GM12878 (cell line): Measurements from ENCODE around the gene B4GALNT4. TPM values are rescaled to one million over a fixed set of nuclear protein-coding genes. Genes with fewer than 3 reads are reported as not detected.

Experiments
- ATAC-seq: fragments of 200-7000 bp; cut with Tn5 transposase; 3 replicates; pipeline ENCODE4 v1.9.1; 2020; ENCODE audit warnings: mild to moderate bottlenecking, moderate library complexity
- BruUV-seq: library from RNA; stranded (reverse); fragments of 400-500 nt; replicated peaks from 2 replicates; lab custom pipeline; 2021; lab: Mats Ljungman, UMichigan
- CTCF ChIA-PET: fragments of 300-600 bp; sonication (Branson Sonifier 250); formaldehyde crosslinking; extraction: SDS; loops from one replicate; lab custom pipeline; 2021; ENCODE audit warnings: inconsistent platforms; lab: Yijun Ruan, JAX
- POLR2A ChIA-PET: fragments of 350-600 bp; formaldehyde crosslinking; extraction: SDS; loops from one replicate; lab custom pipeline; 2021; ENCODE audit warnings: inconsistent platforms; lab: Charles Lee
- RAD21 ChIA-PET: fragments of 300-600 bp; sonication (Branson Sonifier 250); formaldehyde crosslinking; loops from one replicate; lab custom pipeline; 2023; ENCODE audit warnings: antibody characterized with exemption; ENCODE audit not compliant: unreplicated experiment; lab: Charles Lee
- SMC1A ChIA-PET: fragments of 300-600 bp; sonication (Branson Sonifier 250); formaldehyde crosslinking; loops from one replicate; lab custom pipeline; 2023; ENCODE audit not compliant: unreplicated experiment, uncharacterized antibody; lab: Charles Lee
- DNase-seq: peaks from one replicate; pipeline ENCODE4 v3.0.0-alpha.2; 2011; ENCODE audit warnings: low read depth, low spot score
- FAIRE-seq: peaks from 3 replicates; lab custom pipeline; 2011; peaks lifted over from hg19 to GRCh38; lab: Jason Lieb, UNC
- H2AFZ ChIP-seq: 2 replicates; pipeline ENCODE4 v1.6.0; 2011; ENCODE audit warnings: low read depth, low read length, control low read depth; ENCODE audit not compliant: control insufficient read depth
- H3K27ac ChIP-seq: 2 replicates; pipeline ENCODE4 v1.5.1; 2011; ENCODE audit warnings: control low read depth; ENCODE audit not compliant: control insufficient read depth, insufficient read depth
- H3K27me3 ChIP-seq, 2 experiments: replicated peaks in 1 of 2; 2 replicates each; pipeline versions ENCODE4 v1.6.0 to v1.6.1; 2011; ENCODE audit warnings: low read length in 1 of 2; ENCODE audit not compliant: control insufficient read depth in 2 of 2, insufficient read depth in 2 of 2
- H3K36me3 ChIP-seq, 2 experiments: 2 replicates each; pipeline ENCODE4 v1.5.1; 2011; ENCODE audit warnings: low read length in 1 of 2; ENCODE audit not compliant: control insufficient read depth in 2 of 2, insufficient read depth in 2 of 2
- H3K4me1 ChIP-seq: 2 replicates; pipeline ENCODE4 v1.6.1; 2011; ENCODE audit warnings: mild to moderate bottlenecking, low read length, moderate library complexity, mixed read lengths; ENCODE audit not compliant: control insufficient read depth, insufficient read depth
- H3K4me2 ChIP-seq: 2 replicates; pipeline ENCODE4 v1.6.0; 2011; ENCODE audit warnings: control low read depth; ENCODE audit not compliant: control insufficient read depth, insufficient read depth
- H3K4me3 ChIP-seq: fragments of 200-600 bp; sonication (generic); 2 replicates; pipeline ENCODE4 v1.5.1; 2016
- H3K79me2 ChIP-seq: 2 replicates; pipeline ENCODE4 v1.6.0; 2011; ENCODE audit warnings: low read length; ENCODE audit not compliant: control insufficient read depth, insufficient read depth
- H3K9ac ChIP-seq: 2 replicates; pipeline ENCODE4 v1.8.0; 2011; ENCODE audit warnings: low read length, control low read depth, mixed read lengths; ENCODE audit not compliant: control insufficient read depth, insufficient read depth
- H3K9me3 ChIP-seq: replicated peaks from 3 replicates; pipeline ENCODE4 v1.5.1; 2011; ENCODE audit warnings: mild to moderate bottlenecking, low read length; ENCODE audit not compliant: control insufficient read depth, insufficient read depth
- H4K20me1 ChIP-seq: 2 replicates; pipeline ENCODE4 v1.6.0; 2011; ENCODE audit not compliant: control insufficient read depth, insufficient read depth
- CBFB ChIP-seq: IDR thresholded peaks from 2 replicates; pipeline ENCODE4 v1.6.1; 2016; ENCODE audit warnings: antibody characterized with exemption, low read depth
- MXI1 ChIP-seq: fragments of 150-350 bp; IDR thresholded peaks from 2 replicates; pipeline ENCODE4 v1.6.1; 2011; ENCODE audit warnings: low read depth, mild to moderate bottlenecking, inconsistent platforms, low read length, improper control_type of control experiment
- REST ChIP-seq: IDR thresholded peaks from 2 replicates; pipeline ENCODE4 v1.6.1; 2012; ENCODE audit warnings: mild to moderate bottlenecking, low read depth, low read length
- STAT3 ChIP-seq: IDR thresholded peaks from 2 replicates; pipeline ENCODE4 v1.6.1; 2011; ENCODE audit warnings: low read depth, low read length, improper control_type of control experiment
- WGBS: methylation state at CpG from one replicate; pipeline ENCODE4 v1.1.6; 2016; ENCODE audit warnings: low lambda C conversion rate; ENCODE audit not compliant: insufficient replicate concordance, insufficient coverage; ENCODE audit errors: missing lambda C conversion rate; 5-methylcytosine and 5-hydroxymethylcytosine counted together
- in situ Hi-C: fragments of 300-500 bp; cut with MboI; formaldehyde crosslinking; loops from 9 replicates; pipeline ENCODE4 v1.14.3; 2018; ENCODE audit warnings: mixed read lengths
- intact Hi-C: fragments of 100-400 bp; cut with micrococcal nuclease; formaldehyde crosslinking; loops from one replicate; pipeline ENCODE4 v1.14.2; 2022; ENCODE audit not compliant: unreplicated experiment
- polyA plus RNA-seq, 11 experiments: library from polyadenylated mRNA; depleted of rRNA in 4 of 11; unstranded in 6 of 11; stranded (reverse) in 5 of 11; fragments of >200 nt; fragmentation: Nextera tagmentation in 4 of 11; fragmentation: Illumina TruSeq in 1 of 11; extraction: Ambion mirVana in 4 of 11; extraction: Trizol in 1 of 11; gene quantifications; 1 replicate in 1 of 11; 2 replicates in 10 of 11; pipeline versions ENCODE4 v1.2.1 to v1.2.3, GENCODE V29; 2011 to 2016; ENCODE audit warnings: inconsistent platforms in 2 of 11, missing spikeins in 2 of 11, low read depth in 1 of 11
- total RNA-seq, 4 experiments: library from RNA; depleted of rRNA in 3 of 4; stranded (reverse); fragments of >200 nt in 3 of 4; fragmentation: Illumina TruSeq in 1 of 4; extraction: Trizol in 1 of 4; gene quantifications; 2 replicates each; pipeline versions ENCODE4 v1.2.1 to v1.2.3, GENCODE V29; 2013 to 2021

The B4GALNT4 gene
- total and polyA plus RNA-seq, 10 of the 15 experiments (the other 5 are each of a cell fraction or from before 2014, with no cell fraction given): 0.04 to 0.82 (median 0.40) TPM; not detected in 6

- in situ Hi-C loops (no loop called here), intact Hi-C loops (no loop called here)
- Histone ChIP-seq H3K4me3 (no peak overlapping the region), H3K27ac (no peak overlapping the region), H3K27me3 (no peaks in the 10 kb centered on the region), H3K9ac (no peak overlapping the region), H3K36me3 (no peaks in the 10 kb centered on the region), H3K4me2 (no peak overlapping the region), H3K9me3 (no peaks in the 10 kb centered on the region; the same call in 2 of the 3 replicates), H2AFZ (no peak overlapping the region), H3K79me2 (no peaks in the 10 kb centered on the region), H4K20me1 (no peaks in the 10 kb centered on the region), H3K4me1 (peaks cover 23% of the 10 kb centered on the region)
- BruUV-seq: no TSS peak
- WGBS: 91% methylated on average over 11 of the region's 11 CpGs
- ChIA-PET POLR2A (interaction anchor here (5.9 kb wide), 1 partner anchor 13 kb away, joined by 67 read pairs; no protein-coding TSS in a partner anchor), SMC1A (interaction anchor here (0.8 to 2.7 kb wide), 2 partner anchors 15 to 28 kb away, joined by 3 to 13 read pairs; no protein-coding TSS in a partner anchor), CTCF (interaction anchor here (0.6 to 2.6 kb wide), 2 partner anchors 15 to 77 kb away, joined by 3 to 9 read pairs; no protein-coding TSS in a partner anchor), RAD21 (no interaction called here)
- DNase-seq (no peak), FAIRE-seq (no peak), ATAC-seq (no peak)
- TF ChIP-seq STAT3 (no peak), MXI1 (no peak), CBFB (no peak), REST (no peak)
Measured at GRCh38 chr11:344836-345578, 24.3 kb upstream of the B4GALNT4 start.
